ENCODE measurements around the gene ILK.

Gene ILK

DNA sequence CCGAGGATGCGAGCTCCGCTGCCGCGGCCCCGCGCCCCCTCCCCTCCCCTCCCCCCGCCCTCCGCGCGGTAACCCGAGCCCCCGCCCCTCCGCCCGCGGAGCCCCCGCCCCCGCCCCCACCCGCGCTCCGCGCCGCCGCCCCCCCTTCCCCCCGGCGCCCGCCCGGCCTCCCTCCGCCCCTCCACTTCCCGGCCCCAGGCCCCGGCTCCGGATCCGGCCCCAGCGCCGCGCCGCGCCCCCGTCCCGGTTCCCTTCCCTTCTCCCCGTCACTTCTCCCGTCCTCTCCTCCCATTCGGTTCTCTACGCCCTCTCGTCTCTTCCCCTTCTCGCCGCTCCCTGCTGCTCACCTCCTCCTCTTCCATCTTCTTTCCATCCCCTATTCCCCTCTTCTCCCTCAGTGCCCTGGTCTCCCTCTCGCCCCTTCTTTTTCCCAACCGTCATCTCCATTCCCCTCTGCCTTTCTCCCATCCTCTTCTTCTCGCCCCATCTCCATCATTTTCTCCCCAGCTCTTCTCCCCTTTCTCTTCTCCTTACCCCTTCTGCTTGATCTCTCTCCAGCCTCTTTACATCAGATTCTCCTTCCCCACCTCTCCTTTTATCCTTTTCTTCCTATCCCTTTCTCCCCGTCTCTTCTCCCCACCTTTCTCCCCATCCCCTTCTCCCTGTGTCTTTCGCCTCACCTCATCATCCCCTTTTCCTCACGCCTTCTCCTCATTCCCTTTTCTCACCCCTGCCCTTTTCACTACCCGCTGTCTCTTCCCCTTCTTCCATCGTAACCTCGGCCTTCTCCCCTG, 52.4 kb downstream of the ILK start, which contains the start of gene DCHS1:
Gene DCHS1 (minus strand): TSS at position 20 of the 794 bp plus-strand sequence. CDS start 14,196 bp downstream, outside the sequence.
- TF ChIP-seq JUND (IDR thresholded peaks at IDR 0.05; ENCODE audit: low read depth): no peak
- in situ Hi-C loops (cut with HindIII; ENCODE audit: low pct_unique_long_range_greater_than_20kb, low sequenced_read_pairs): no loop called here
- no peak for DNase-seq (ENCODE audit: low read depth in 1 of 2, low spot score in 1 of 2)

GRCh38 chr11:6656584-6656915, 53.0 kb downstream of the ILK start:
- TF ChIP-seq JUND (IDR thresholded peaks at IDR 0.05; ENCODE audit: low read depth): no peak
- in situ Hi-C loops (cut with HindIII; ENCODE audit: low pct_unique_long_range_greater_than_20kb, low sequenced_read_pairs): no loop called here
- no peak for DNase-seq (ENCODE audit: low read depth in 1 of 2, low spot score in 1 of 2)

DNA sequence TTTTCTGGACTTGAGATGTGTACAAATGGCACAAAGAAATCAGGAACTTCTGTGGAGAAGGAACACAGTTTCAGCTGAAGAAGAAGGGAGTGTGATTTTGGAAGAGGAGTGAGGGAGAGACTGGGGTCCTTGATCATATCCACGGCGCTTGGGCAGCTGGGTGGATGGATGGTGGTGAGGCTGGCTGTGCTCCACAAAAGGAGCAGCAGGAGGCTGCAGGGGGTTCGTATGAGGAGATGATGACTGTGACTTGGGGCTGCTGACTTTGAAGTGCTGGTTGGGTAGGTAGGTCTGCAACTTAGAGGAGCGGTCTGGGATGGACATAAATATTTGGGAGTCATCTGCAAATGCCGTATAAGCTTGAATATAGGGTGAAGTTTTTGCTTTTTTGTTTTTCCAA, 53.4 kb downstream of the ILK start:
- in situ Hi-C loops (cut with HindIII; ENCODE audit: low pct_unique_long_range_greater_than_20kb, low sequenced_read_pairs): no loop called here
- no peak for DNase-seq (ENCODE audit: low read depth in 1 of 2, low spot score in 1 of 2)
- no peak for TF ChIP-seq JUND (IDR thresholded peaks at IDR 0.05; ENCODE audit: low read depth)

DNA sequence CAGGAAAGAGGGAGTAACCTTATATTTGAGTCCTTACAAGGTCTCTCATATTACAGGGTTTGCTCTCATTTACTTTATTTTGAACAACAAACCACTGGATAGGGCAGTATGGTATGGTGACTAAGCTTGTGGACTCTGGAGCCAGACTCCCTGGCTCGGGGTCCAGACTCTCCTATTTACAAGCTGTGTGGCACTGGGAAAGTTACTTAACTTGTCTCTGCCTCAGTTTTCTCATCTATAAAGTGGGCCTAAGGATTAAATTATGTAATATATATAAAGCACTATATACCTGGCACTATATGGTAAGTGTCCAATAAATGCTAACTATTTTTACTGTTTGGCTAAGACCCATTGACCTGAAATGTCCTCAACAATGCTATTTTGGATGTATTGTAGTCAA, 53.8 kb downstream of the ILK start:
- no peak for DNase-seq (ENCODE audit: low read depth in 1 of 2, low spot score in 1 of 2)
- TF ChIP-seq JUND (IDR thresholded peaks at IDR 0.05; ENCODE audit: low read depth): no peak
- in situ Hi-C loops (cut with HindIII; ENCODE audit: low pct_unique_long_range_greater_than_20kb, low sequenced_read_pairs): no loop called here

DNA sequence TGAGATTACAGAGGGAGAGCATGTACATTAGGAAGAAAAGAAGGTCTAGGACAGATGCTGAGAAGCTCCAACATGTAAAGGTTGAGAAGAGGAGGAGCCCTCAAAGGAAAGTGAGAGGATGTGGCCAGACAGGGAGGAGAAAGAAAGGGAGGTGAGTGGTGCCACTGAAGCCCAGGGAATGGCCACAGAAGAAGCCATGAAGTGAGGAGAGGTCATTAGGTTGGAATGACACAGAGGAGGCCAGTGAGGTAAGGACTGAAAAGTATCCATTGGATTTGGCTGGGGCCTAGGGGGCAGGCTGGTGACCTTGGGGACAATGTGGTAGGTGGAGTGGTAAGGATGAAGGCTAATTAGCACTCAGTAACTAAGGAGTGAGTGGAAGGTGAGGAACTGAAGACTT, 55.1 kb downstream of the ILK start:
- no peak for TF ChIP-seq JUND (IDR thresholded peaks at IDR 0.05; ENCODE audit: low read depth)
- no peak for DNase-seq (ENCODE audit: low read depth in 1 of 2, low spot score in 1 of 2)
- in situ Hi-C loops (cut with HindIII; ENCODE audit: low pct_unique_long_range_greater_than_20kb, low sequenced_read_pairs): no loop called here

Data from T47D (cell line).